Inflammatory macrophage treated with lipopolysaccharide for 1 hour (primary cell): ENCODE measurements around the gene DEGS1.

ENCODE experiments used
- DNase-seq, 2 donors: peaks; one replicate each; pipeline ENCODE4 v3.0.0-alpha.2; 2020 to 2022

DEGS1 gene

GRCh38 chr1:224217655-224218623, 34.9 kb downstream of the DEGS1 start:
- DNase-seq = peak in 1 of 2 donors; percentile 52

DNA sequence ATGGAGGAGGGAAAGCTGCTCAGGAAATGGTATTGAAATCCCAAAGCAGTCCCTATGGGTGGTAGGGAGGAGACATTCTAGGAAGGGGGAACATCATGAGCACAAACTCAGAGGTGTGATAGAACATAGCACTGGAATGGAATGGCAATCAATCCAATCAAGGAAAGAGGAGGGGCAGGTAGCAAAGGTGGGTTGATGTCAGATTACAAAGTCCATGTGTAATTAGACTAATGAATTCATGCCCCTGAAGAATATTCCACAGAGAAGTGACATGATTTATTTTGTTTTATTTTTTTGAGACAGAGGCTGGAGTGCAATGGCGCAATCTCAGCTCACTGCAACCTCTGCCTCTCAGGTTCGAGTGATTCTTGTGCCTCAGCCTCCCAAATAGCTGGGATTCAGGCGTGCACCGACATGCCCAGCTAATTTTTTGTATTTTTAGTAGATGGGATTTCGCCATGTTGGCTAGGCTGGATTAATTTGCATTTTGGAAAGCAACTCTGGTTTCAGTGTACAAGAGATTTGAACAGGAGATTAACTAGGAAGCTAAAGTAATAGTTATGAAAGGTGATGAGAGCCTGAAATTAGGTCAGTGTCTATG, 36.1 kb downstream of the DEGS1 start:
- DNase-seq = no peak

DNA sequence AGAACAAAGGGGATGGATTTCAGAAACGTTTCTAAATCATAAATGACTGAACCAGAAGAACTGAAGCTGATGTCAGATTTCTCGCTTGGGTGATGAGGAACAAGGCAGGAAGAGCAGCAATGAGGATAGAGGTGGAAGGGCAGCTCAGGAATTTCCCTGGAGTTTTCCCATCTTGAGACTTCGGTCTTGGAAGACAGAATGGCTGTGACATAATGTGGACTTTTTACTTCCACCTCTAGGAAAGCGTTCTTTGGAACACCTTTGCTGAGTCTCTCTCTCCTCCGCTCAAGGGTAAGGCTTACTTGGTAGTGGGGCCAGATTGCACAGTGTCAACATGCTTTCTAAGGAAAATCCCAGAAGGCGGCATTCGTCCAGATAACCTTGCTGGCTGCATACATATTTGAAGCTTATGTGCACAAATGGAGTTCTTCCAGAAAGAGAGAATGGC, 36.6 kb downstream of the DEGS1 start:
- peak; percentile 42 to 77 for DNase-seq

DNA sequence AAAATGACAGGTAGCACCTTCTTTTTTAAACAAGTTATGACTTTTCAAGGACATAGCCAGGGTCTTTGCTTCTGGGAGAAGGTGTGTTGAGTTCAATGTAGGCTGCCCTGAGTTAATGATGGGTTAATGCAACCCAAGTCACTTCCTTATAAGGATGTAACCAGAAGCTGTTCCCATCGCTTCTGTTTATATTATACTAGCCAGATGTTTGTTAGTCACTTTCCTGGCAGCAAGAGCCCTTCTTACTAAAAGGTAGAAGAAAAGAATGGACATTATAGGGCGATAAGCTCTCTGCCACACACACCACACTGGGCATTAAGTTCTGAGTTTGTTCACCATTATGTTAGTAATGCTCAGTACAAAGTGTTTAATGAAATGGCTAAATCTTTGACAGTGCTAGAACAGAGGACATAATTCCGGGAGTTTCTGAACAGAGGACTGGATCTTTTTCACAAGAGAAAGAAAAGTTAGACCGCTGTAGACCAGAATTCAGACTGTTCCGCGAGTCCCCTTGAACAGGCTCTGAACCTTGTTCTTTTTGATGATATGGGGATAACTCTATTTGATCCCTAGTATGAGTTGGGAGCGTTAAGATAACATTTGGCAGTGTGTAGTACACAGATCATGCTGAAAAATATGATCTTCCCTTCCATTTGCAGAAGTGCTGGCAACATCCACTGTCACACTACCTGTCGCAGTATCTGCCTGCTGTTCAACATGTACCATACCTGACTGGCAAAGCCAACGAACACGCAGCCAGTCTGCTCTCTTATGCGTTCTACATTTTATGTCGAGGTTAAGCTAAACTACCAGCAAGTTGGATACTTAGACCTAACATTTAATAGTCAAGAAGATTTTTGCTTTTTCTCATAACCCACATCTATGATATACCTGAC, 41.0 kb downstream of the DEGS1 start:
- no peak for DNase-seq

DNA sequence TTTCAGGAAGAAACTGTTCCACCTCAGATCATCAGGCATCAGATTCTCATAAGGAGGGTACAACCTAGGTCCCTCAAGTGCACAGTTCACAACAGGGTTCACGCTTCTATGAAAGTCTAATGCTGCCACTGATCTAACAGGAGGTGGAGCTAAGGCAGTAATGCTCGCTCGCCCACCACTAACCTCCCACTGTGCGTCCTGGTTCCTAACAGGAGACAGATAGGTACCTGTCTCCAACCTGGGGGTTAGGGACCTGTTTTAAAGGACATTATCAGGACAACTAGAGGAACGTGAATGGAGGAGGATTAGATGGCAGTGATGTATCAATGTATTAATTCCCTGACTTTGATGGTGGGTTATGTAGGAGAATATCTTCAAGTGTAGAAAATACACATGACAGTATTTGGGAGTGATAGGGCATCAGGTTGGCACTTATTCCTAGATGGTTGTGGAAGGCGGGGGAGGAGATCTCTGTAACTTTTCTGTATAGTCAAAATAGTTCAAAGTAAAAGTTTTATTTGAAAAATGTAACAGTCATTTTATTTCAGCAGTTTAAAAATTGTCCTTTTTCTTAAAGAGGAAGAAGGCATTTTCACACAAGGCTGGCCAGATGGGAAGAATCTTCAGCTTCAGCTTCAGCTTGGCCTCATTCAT, 43.9 kb downstream of the DEGS1 start:
- no peak for DNase-seq

- DNase-seq = no peak
These were observed 51.0 kb downstream of the DEGS1 start for GRCh38 chr1:224234017-224234416.

- no peak for DNase-seq
These were observed 52.9 kb downstream of the DEGS1 start for GRCh38 chr1:224235813-224236493.

DNA sequence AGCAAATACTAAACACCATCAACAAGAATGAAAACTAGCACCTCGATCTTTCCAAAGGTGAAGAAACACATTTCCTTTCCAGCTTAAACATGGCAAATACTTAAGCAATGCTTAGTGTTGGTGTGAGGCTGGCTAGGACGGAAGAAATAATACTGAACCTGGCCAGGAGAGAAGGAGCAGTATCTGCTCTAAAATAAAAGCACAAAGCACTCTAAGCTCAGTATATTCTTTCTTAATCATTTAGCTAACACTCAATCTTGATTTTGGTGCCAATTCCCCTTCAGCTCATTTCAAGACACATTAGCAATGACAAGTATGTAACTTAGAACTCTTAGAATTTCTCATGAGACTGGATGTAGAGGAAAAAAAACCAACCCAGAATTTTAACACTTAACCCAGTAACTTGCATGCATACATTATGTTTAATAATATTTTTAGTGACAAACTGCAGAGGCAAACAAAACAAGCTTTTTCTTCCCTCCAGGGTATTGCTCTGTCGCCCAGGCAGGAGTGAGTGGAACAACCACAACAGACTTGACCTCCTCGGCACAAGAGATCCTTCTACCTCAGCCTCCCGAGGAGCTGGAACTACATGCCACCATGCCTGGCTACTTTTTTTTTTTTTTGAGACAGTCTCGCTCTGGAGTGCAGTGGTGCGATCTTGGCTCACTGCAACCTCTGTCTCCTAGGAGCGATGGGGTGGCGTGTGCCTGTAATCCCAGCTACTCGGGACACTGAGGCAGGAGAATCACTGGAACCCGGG, 54.3 kb downstream of the DEGS1 start:
- DNase-seq = no peak

- DNase-seq = no peak
These were observed 55.2 kb downstream of the DEGS1 start for GRCh38 chr1:224238212-224238611.

- no peak for DNase-seq
These were observed 55.7 kb downstream of the DEGS1 start for GRCh38 chr1:224238756-224239155.
